K562 (cell line): Measurements from ENCODE around the gene PDE2A. TPM values are rescaled to one million over a fixed set of nuclear protein-coding genes. Genes with fewer than 3 reads are reported as not detected.

Experiments used
- CREB3L1 ChIP-seq: fragments of 450-650 bp; IDR thresholded peaks from 2 replicates; pipeline ENCODE4 v1.6.1; 2014; ENCODE audit warnings: low read depth, mild to moderate bottlenecking, moderate library complexity, borderline replicate concordance
- FOXP4 ChIP-seq: sonication (generic); formaldehyde crosslinking; IDR thresholded peaks from 2 replicates; pipeline ENCODE4 v1.8.0; 2022; ENCODE audit warnings: mild to moderate bottlenecking, missing genetic modification reagents, borderline replicate concordance
- LARP7 ChIP-seq: fragments of 450-650 bp; IDR thresholded peaks from 2 replicates; pipeline ENCODE4 v1.6.1; 2016
- MCM5 ChIP-seq: fragments of 450-650 bp; IDR thresholded peaks from 2 replicates; pipeline ENCODE4 v1.6.1; 2016; ENCODE audit warnings: low read depth
- PPARD ChIP-seq: fragments of 250-450 bp; sonication (Bioruptor Pico); IDR thresholded peaks from 2 replicates; pipeline ENCODE4 v1.8.0; 2022; ENCODE audit warnings: inconsistent platforms, mild to moderate bottlenecking, moderate library complexity
- RBM15 ChIP-seq: fragments of 200-400 bp; formaldehyde crosslinking; IDR thresholded peaks from 2 replicates; pipeline ENCODE4 v1.6.1; 2018; ENCODE audit warnings: mild to moderate bottlenecking, low read length, moderate library complexity; ENCODE audit not compliant: insufficient read depth
- RFX7 ChIP-seq: fragments of 250-450 bp; sonication (Bioruptor Pico); IDR thresholded peaks from 2 replicates; pipeline ENCODE4 v1.5.1; 2021; ENCODE audit warnings: mild to moderate bottlenecking
- SMC3 ChIP-seq: conservative IDR thresholded peaks from 2 replicates; pipeline ENCODE4 v1.6.1; 2011; ENCODE audit warnings: low read depth, low read length, improper control_type of control experiment; ENCODE audit not compliant: insufficient read depth
- SRSF1 ChIP-seq: fragments of 200-400 bp; formaldehyde crosslinking; IDR thresholded peaks from 2 replicates; pipeline ENCODE4 v1.6.1; 2017; ENCODE audit warnings: mild to moderate bottlenecking, low read depth, low read length, moderate library complexity
- SRSF3 ChIP-seq: fragments of 200-400 bp; formaldehyde crosslinking; IDR thresholded peaks from 2 replicates; pipeline ENCODE4 v1.6.1; 2016; ENCODE audit warnings: mild to moderate bottlenecking, low read length, moderate library complexity; ENCODE audit not compliant: insufficient read depth
- ZNF140 ChIP-seq: fragments of 250-450 bp; sonication (Bioruptor Pico); IDR thresholded peaks from 2 replicates; pipeline ENCODE4 v1.8.0; 2021; ENCODE audit warnings: moderate library complexity, mild to moderate bottlenecking, inconsistent platforms
- ZNF518B ChIP-seq: fragments of 250-450 bp; sonication (Bioruptor Pico); IDR thresholded peaks from 2 replicates; pipeline ENCODE4 v1.5.0; 2021; ENCODE audit warnings: mild to moderate bottlenecking, moderate library complexity
- ZNF592 ChIP-seq: fragments of 450-650 bp; IDR thresholded peaks from 2 replicates; pipeline ENCODE4 v1.6.1; 2017; ENCODE audit warnings: antibody characterized with exemption, mild to moderate bottlenecking
- ZNF655 ChIP-seq: fragments of 250-450 bp; sonication (Bioruptor Pico); IDR thresholded peaks from 2 replicates; pipeline ENCODE4 v1.5.0; 2021
- ZNF830 ChIP-seq: fragments of 250-450 bp; sonication (Bioruptor Pico); IDR thresholded peaks from 2 replicates; pipeline ENCODE4 v1.5.0; 2021; ENCODE audit warnings: mild to moderate bottlenecking
- polyA plus RNA-seq, 8 experiments: library from polyadenylated mRNA; depleted of rRNA in 4 of 8; stranded (reverse) in 5 of 8; unstranded in 3 of 8; fragments of >200 nt; fragmentation: Nextera tagmentation in 2 of 8; fragmentation: Illumina TruSeq in 1 of 8; extraction: Ambion mirVana in 2 of 8; extraction: Trizol in 1 of 8; gene quantifications; 2 replicates each; pipeline versions ENCODE4 v1.2.1 to v1.2.3, GENCODE V29; 2011 to 2014; ENCODE audit warnings: inconsistent platforms in 1 of 8, missing spikeins in 1 of 8
- total RNA-seq, 7 experiments: library from RNA; depleted of rRNA in 6 of 7; stranded (reverse); fragments of >200 nt in 6 of 7; fragmentation: Illumina TruSeq in 2 of 7; extraction: Trizol in 2 of 7; gene quantifications; 2 replicates each; pipeline versions ENCODE4 v1.2.1 to v1.2.3, GENCODE V29; 2011 to 2021; ENCODE audit warnings: low replicate concordance in 1 of 7

The PDE2A gene
- total and polyA plus RNA-seq, 9 of the 15 experiments (the other 6 are each of a cell fraction or from before 2014, with no cell fraction given) = 0.07 to 15.2 (median 1.6) TPM; not detected in 1

GRCh38 chr11:72642884-72643522 is 31.2 kb downstream of the PDE2A start (continued):
- no peak for TF ChIP-seq ZNF592
- no peak for TF ChIP-seq LARP7
- no peak for TF ChIP-seq ZNF518B (CRISPR knock-in tag)
- no peak for TF ChIP-seq ZNF830 (CRISPR knock-in tag)
- no peak for TF ChIP-seq PPARD (CRISPR knock-in tag)
- TF ChIP-seq RBM15 = no peak
- TF ChIP-seq SMC3 = peak; percentile 92
- peak; percentile 81; the same call in 1 of the 2 replicates for TF ChIP-seq FOXP4 (CRISPR knock-in tag)
- no peak for TF ChIP-seq MCM5
- TF ChIP-seq ZNF140 = no peak
- no peak for TF ChIP-seq RFX7 (CRISPR knock-in tag)
- no peak for TF ChIP-seq SRSF1
- no peak for TF ChIP-seq ZNF655 (CRISPR knock-in tag)
- 0 out of 2 replicates have a peak, but pooled peaks have one; percentile 37 for TF ChIP-seq CREB3L1
- no peak for TF ChIP-seq SRSF3
